Natural killer cell (primary cell): ENCODE data around the gene LRRC27. TPM values are rescaled to one million over a fixed set of nuclear protein-coding genes. Genes with fewer than 3 reads are reported as not detected.

Experiments used
- ATAC-seq, 3 donors: fragments of 150-1000 bp in 2 of 3; fragments of 200-7000 bp in 1 of 3; cut with Tn5 transposase; 1 replicate in 1 of 3; 2 replicates in 2 of 3; pipeline ENCODE4 v1.10.0; 2021; ENCODE audit warnings: mild to moderate bottlenecking in 2 of 3, moderate library complexity in 2 of 3
- DNase-seq, 2 donors: peaks; one replicate each; pipeline versions ENCODE4 v3.0.0 to v3.0.0-alpha.2; 2013 to 2021; ENCODE audit warnings: mixed read lengths in 1 of 2
- H3K27ac ChIP-seq: one replicate; pipeline ENCODE4 v1.5.1; 2013; ENCODE audit warnings: mild to moderate bottlenecking, low read length
- H3K27me3 ChIP-seq: one replicate; pipeline ENCODE4 v1.6.1; 2013; ENCODE audit warnings: low read length; ENCODE audit not compliant: control insufficient read depth, insufficient read depth
- H3K36me3 ChIP-seq: one replicate; pipeline ENCODE4 v1.6.1; 2013; ENCODE audit warnings: low read length; ENCODE audit not compliant: control insufficient read depth, insufficient read depth
- H3K4me1 ChIP-seq: one replicate; pipeline ENCODE4 v1.6.1; 2013; ENCODE audit warnings: low read length; ENCODE audit not compliant: control insufficient read depth, insufficient read depth
- H3K4me3 ChIP-seq: one replicate; pipeline ENCODE4 v1.5.1; 2013; ENCODE audit warnings: low read length
- H3K9me3 ChIP-seq: one replicate; pipeline ENCODE4 v1.6.1; 2013; ENCODE audit warnings: low read length; ENCODE audit not compliant: control insufficient read depth, insufficient read depth
- H3K27ac Mint-ChIP-seq, 2 donors: one replicate each; pipeline ENCODE4 v1.8.0; 2022; ENCODE audit warnings: mild to moderate bottlenecking in 2 of 2, mixed read lengths in 2 of 2, moderate library complexity in 1 of 2
- H3K27me3 Mint-ChIP-seq, 2 donors: one replicate each; pipeline ENCODE4 v1.8.0; 2022; ENCODE audit warnings: low read depth in 2 of 2, mixed read lengths in 2 of 2
- H3K36me3 Mint-ChIP-seq: one replicate; pipeline ENCODE4 v1.8.0; 2022; ENCODE audit warnings: mixed read lengths
- H3K4me1 Mint-ChIP-seq, 2 donors: one replicate each; pipeline ENCODE4 v1.8.0; 2022; ENCODE audit warnings: mixed read lengths in 2 of 2
- H3K4me3 Mint-ChIP-seq: one replicate; pipeline ENCODE4 v1.8.0; 2022; ENCODE audit warnings: mild to moderate bottlenecking, moderate library complexity, mixed read lengths
- H3K9me3 Mint-ChIP-seq, 2 donors: one replicate each; pipeline ENCODE4 v1.8.0; 2022; ENCODE audit warnings: mixed read lengths in 2 of 2
- WGBS: methylation state at CpG from one replicate; pipeline ENCODE4 v1.1.7; 2013; ENCODE audit warnings: missing lambda C conversion rate; ENCODE audit not compliant: insufficient coverage; 5-methylcytosine and 5-hydroxymethylcytosine counted together
- intact Hi-C: fragments of 100-400 bp; cut with micrococcal nuclease; formaldehyde crosslinking; loops from one replicate; pipeline ENCODE4 v1.14.2; 2022
- total RNA-seq, 4 donors: library from RNA; stranded (reverse); fragments of 120-200 nt in 1 of 4; gene quantifications; one replicate each; pipeline versions ENCODE4 v1.2.3 to v1.2.4, GENCODE V29; 2013 to 2022
- TF ChIP-seq, protein P1 (sequence below): fragments of 200-600 bp; IDR thresholded peaks from one replicate; pipeline ENCODE4 v1.8.0; 2022; ENCODE audit warnings: antibody characterized with exemption

The LRRC27 gene
- total RNA-seq, 3 donors from 2014 or later (not counting 1 experiment from before 2014, with no cell fraction given), result 8.1 to 22.5 (median 9.9) TPM

GRCh38 chr10:132292287-132293200, 39.4 kb upstream of the LRRC27 start:
- WGBS, result 94% methylated on average over 30 of the region's 30 CpGs
- Histone ChIP-seq H3K4me3 (no peak overlapping the region), H3K27me3 (no peaks in the 10 kb centered on the region), H3K9me3 (no peaks in the 10 kb centered on the region), H3K27ac (no peak overlapping the region), H3K36me3 (no peaks in the 10 kb centered on the region), H3K4me1 (no peaks in the 10 kb centered on the region)
- no peak for ATAC-seq
- H3K4me3 Mint-ChIP-seq, result no peak overlapping the region
- no peak overlapping the region for H3K27ac Mint-ChIP-seq
- H3K9me3 Mint-ChIP-seq, result no peaks in the 10 kb centered on the region
- peaks cover 18 to 20% of the 10 kb centered on the region in 2 donors for H3K4me1 Mint-ChIP-seq
- TF ChIP-seq, protein P1, sequence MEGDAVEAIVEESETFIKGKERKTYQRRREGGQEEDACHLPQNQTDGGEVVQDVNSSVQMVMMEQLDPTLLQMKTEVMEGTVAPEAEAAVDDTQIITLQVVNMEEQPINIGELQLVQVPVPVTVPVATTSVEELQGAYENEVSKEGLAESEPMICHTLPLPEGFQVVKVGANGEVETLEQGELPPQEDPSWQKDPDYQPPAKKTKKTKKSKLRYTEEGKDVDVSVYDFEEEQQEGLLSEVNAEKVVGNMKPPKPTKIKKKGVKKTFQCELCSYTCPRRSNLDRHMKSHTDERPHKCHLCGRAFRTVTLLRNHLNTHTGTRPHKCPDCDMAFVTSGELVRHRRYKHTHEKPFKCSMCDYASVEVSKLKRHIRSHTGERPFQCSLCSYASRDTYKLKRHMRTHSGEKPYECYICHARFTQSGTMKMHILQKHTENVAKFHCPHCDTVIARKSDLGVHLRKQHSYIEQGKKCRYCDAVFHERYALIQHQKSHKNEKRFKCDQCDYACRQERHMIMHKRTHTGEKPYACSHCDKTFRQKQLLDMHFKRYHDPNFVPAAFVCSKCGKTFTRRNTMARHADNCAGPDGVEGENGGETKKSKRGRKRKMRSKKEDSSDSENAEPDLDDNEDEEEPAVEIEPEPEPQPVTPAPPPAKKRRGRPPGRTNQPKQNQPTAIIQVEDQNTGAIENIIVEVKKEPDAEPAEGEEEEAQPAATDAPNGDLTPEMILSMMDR, result no peak
- intact Hi-C loops, result no loop called here
- no peak for DNase-seq
- H3K27me3 Mint-ChIP-seq, result peaks cover 0 to 3% of the 10 kb centered on the region in 2 donors
- H3K36me3 Mint-ChIP-seq, result no peaks in the 10 kb centered on the region

DNA sequence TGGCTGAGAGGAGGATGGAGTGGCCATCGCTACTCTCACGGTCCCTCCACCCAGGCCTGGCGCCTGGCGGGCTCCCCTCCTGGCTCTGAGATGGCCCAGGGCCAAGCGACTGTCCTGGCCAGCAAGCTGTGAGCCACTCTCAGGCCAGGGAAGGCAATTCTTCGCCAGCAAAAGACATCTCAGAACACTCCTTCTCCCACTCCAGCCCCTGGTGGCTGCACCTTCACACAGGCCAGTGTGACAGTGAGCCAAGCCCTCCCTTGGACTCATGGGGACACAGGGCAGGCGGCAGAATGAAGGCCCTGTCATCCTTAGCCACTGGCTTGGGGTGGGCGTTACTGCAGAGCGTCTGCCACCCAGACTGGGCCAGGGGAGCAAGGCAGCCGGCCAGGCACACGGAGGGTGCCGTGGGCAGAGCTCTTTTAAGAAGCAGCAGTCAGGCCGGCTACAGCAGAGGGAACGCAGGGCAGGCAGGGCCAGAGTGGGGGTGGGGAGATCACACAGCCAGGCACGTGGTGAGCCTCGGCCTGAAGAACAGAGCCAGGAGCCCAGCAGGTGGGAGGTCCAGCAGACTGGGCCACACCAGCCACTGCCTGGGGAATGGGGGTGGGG, 38.7 kb upstream of the LRRC27 start:
- Mint-ChIP-seq H3K9me3 (no peaks in the 10 kb centered on the region), H3K36me3 (no peaks in the 10 kb centered on the region), H3K27me3 (peaks cover 0 to 3% of the 10 kb centered on the region in 2 donors), H3K4me3 (no peak overlapping the region), H3K27ac (no peak overlapping the region), H3K4me1 (peaks cover 17 to 20% of the 10 kb centered on the region in 2 donors)
- Histone ChIP-seq H3K4me1 (no peaks in the 10 kb centered on the region), H3K4me3 (no peak overlapping the region), H3K27me3 (no peaks in the 10 kb centered on the region), H3K36me3 (no peaks in the 10 kb centered on the region), H3K9me3 (no peaks in the 10 kb centered on the region), H3K27ac (no peak overlapping the region)
- WGBS, result 89% methylated on average over 16 of the region's 16 CpGs
- ATAC-seq, result no peak
- intact Hi-C loops, result no loop called here
- DNase-seq, result no peak
- TF ChIP-seq, protein P1, result no peak

DNA sequence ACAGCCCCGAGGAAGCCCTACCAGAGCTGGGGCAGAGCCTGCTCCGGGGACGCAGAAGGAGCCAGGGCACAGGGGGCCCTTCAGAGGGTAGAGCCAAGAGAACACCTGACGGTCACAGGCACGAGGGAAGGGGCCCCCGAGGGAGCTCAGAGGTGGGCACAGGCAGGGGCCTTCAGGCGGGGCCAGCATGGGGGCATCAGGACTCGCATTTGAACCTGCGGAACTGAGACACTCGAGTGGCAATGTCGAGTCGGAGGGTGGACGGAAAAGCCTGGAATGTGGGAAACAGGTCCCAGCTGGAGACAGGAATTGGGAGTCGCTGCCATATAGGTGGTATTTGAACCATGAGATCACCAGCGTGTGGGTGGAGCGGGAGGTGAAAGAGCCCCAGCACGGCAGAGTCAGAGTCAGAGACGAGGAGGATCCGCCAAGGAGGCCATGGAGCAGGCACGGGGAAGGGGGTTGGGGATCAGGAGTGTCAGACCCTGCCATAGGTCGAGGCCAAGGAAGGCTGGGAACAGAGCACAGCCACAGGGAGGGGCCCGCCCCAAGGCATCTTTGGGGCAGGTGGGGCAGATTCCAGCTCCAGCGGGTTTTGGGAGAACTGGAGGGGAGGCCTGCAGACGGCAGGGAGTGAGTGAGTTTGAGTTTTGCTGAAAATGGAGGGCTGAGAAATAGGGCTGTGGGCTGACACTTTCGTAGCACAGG, 38.0 kb upstream of the LRRC27 start:
- intact Hi-C loops, result no loop called here
- no peaks in the 10 kb centered on the region for H3K9me3 Mint-ChIP-seq

More for the DNA sequence above, 38.0 kb upstream of the LRRC27 start:
- H3K27me3 Mint-ChIP-seq, result peaks cover 0 to 3% of the 10 kb centered on the region in 2 donors
- no peak overlapping the region for H3K4me3 ChIP-seq
- no peaks in the 10 kb centered on the region for H3K4me1 ChIP-seq
- no peaks in the 10 kb centered on the region for H3K36me3 ChIP-seq
- TF ChIP-seq, protein P1, result no peak
- no peak overlapping the region for H3K27ac Mint-ChIP-seq
- no peak for ATAC-seq
- no peak overlapping the region for H3K4me3 Mint-ChIP-seq
- WGBS, result 88% methylated on average over 25 of the region's 25 CpGs
- H3K27me3 ChIP-seq, result no peaks in the 10 kb centered on the region
- peaks cover 17 to 23% of the 10 kb centered on the region in 2 donors for H3K4me1 Mint-ChIP-seq
- no peak for DNase-seq
- H3K36me3 Mint-ChIP-seq, result no peaks in the 10 kb centered on the region
- no peaks in the 10 kb centered on the region for H3K9me3 ChIP-seq
- H3K27ac ChIP-seq, result no peak overlapping the region
